Measurements from ENCODE around the gene SKIC3.

The SKIC3 gene

GRCh38 chr5:95590880-95591279, 36.1 kb upstream of the SKIC3 start:
- H3K4me3 ChIP-seq (replicated peaks; ENCODE audit: low read depth, low read length) = no peak overlapping the region
- H3K27me3 ChIP-seq (replicated peaks; ENCODE audit: control insufficient read depth, insufficient read depth, low read length) = no peaks in the 10 kb centered on the region
- H3K36me3 ChIP-seq (ENCODE audit: control insufficient read depth, insufficient read depth, low read length) = no peaks in the 10 kb centered on the region
- no peak for DNase-seq (ENCODE audit: extremely low read depth, insufficient read length)
- no peak for TF ChIP-seq CTCF (IDR thresholded peaks at IDR 0.05; ENCODE audit: insufficient read depth, low read length, poor library complexity, severe bottlenecking)

- no peak overlapping the region for H3K4me3 ChIP-seq (replicated peaks; ENCODE audit: low read depth, low read length)
- DNase-seq (ENCODE audit: extremely low read depth, insufficient read length) = no peak
- H3K36me3 ChIP-seq (ENCODE audit: control insufficient read depth, insufficient read depth, low read length) = no peaks in the 10 kb centered on the region
- no peak for TF ChIP-seq CTCF (IDR thresholded peaks at IDR 0.05; ENCODE audit: insufficient read depth, low read length, poor library complexity, severe bottlenecking)
- no peaks in the 10 kb centered on the region for H3K27me3 ChIP-seq (replicated peaks; ENCODE audit: control insufficient read depth, insufficient read depth, low read length)
Measured at GRCh38 chr5:95583992-95584391, 29.2 kb upstream of the SKIC3 start.

- TF ChIP-seq CTCF (IDR thresholded peaks at IDR 0.05; ENCODE audit: insufficient read depth, low read length, poor library complexity, severe bottlenecking) = no peak
- Histone ChIP-seq H3K36me3 (ENCODE audit: control insufficient read depth, insufficient read depth, low read length) (no peaks in the 10 kb centered on the region), H3K27me3 (replicated peaks; ENCODE audit: control insufficient read depth, insufficient read depth, low read length) (no peaks in the 10 kb centered on the region), H3K4me3 (replicated peaks; ENCODE audit: low read depth, low read length) (no peak overlapping the region)
- no peak for DNase-seq (ENCODE audit: extremely low read depth, insufficient read length)
Measured at GRCh38 chr5:95581576-95581975, 26.8 kb upstream of the SKIC3 start.

GRCh38 chr5:95572016-95572415, 17.2 kb upstream of the SKIC3 start:
- Histone ChIP-seq H3K27me3 (replicated peaks; ENCODE audit: control insufficient read depth, insufficient read depth, low read length) (no peaks in the 10 kb centered on the region), H3K4me3 (replicated peaks; ENCODE audit: low read depth, low read length) (no peak overlapping the region), H3K36me3 (ENCODE audit: control insufficient read depth, insufficient read depth, low read length) (no peaks in the 10 kb centered on the region)
- TF ChIP-seq CTCF (IDR thresholded peaks at IDR 0.05; ENCODE audit: insufficient read depth, low read length, poor library complexity, severe bottlenecking) = no peak
- DNase-seq (ENCODE audit: extremely low read depth, insufficient read length) = no peak

GRCh38 chr5:95565280-95565920, 10.6 kb upstream of the SKIC3 start:
- TF ChIP-seq CTCF (IDR thresholded peaks at IDR 0.05; ENCODE audit: insufficient read depth, low read length, poor library complexity, severe bottlenecking) = no peak
- H3K27me3 ChIP-seq (replicated peaks; ENCODE audit: control insufficient read depth, insufficient read depth, low read length) = no peaks in the 10 kb centered on the region
- H3K36me3 ChIP-seq (ENCODE audit: control insufficient read depth, insufficient read depth, low read length) = no peaks in the 10 kb centered on the region
- no peak overlapping the region for H3K4me3 ChIP-seq (replicated peaks; ENCODE audit: low read depth, low read length)
- no peak for DNase-seq (ENCODE audit: extremely low read depth, insufficient read length)

GRCh38 chr5:95564450-95564849, 9.7 kb upstream of the SKIC3 start:
- H3K36me3 ChIP-seq (ENCODE audit: control insufficient read depth, insufficient read depth, low read length) = no peaks in the 10 kb centered on the region
- no peak for TF ChIP-seq CTCF (IDR thresholded peaks at IDR 0.05; ENCODE audit: insufficient read depth, low read length, poor library complexity, severe bottlenecking)
- DNase-seq (ENCODE audit: extremely low read depth, insufficient read length) = no peak

More at GRCh38 chr5:95564450-95564849, 9.7 kb upstream of the SKIC3 start:
- Histone ChIP-seq H3K27me3 (replicated peaks; ENCODE audit: control insufficient read depth, insufficient read depth, low read length) (no peaks in the 10 kb centered on the region), H3K4me3 (replicated peaks; ENCODE audit: low read depth, low read length) (no peak overlapping the region)
